Psoas muscle (tissue), 8 donors: ENCODE measurements around the gene KIDINS220. TPM values are rescaled to one million over a fixed set of nuclear protein-coding genes. Genes with fewer than 3 reads are reported as not detected.

Experiments used
- ATAC-seq, 4 donors: fragments of 200-7000 bp; cut with Tn5 transposase; one replicate each; pipeline ENCODE4 v1.9.1; 2020; ENCODE audit warnings: moderate library complexity in 3 of 4, mild to moderate bottlenecking in 2 of 4
- DNase-seq, 2 donors: peaks; one replicate each; pipeline ENCODE4 v3.0.0-alpha.2; 2020
- H3K27ac ChIP-seq: fragments of 200-600 bp; one replicate; pipeline ENCODE4 v1.8.0; 2022
- H3K27me3 ChIP-seq, 3 donors: fragments of 200-600 bp in 1 of 3; one replicate each; pipeline versions ENCODE4 v1.6.1 to v1.8.0; 2013 to 2022; ENCODE audit warnings: low read length in 2 of 3, mild to moderate bottlenecking in 2 of 3, moderate library complexity in 1 of 3; ENCODE audit not compliant: insufficient read depth in 3 of 3
- H3K36me3 ChIP-seq, 2 donors: fragments of 200-600 bp in 1 of 2; one replicate each; pipeline versions ENCODE4 v1.6.1 to v1.8.0; 2013 to 2022; ENCODE audit warnings: low read depth in 1 of 2, mild to moderate bottlenecking in 1 of 2, moderate library complexity in 1 of 2; ENCODE audit not compliant: insufficient read depth in 1 of 2
- H3K4me1 ChIP-seq: fragments of 200-600 bp; one replicate; pipeline ENCODE4 v1.8.0; 2022
- H3K4me3 ChIP-seq: fragments of 200-600 bp; one replicate; pipeline ENCODE4 v1.8.0; 2022; ENCODE audit warnings: mild to moderate bottlenecking
- H3K9me3 ChIP-seq: fragments of 200-600 bp; one replicate; pipeline ENCODE4 v1.8.0; 2022
- CTCF ChIP-seq: fragments of 200-600 bp; IDR thresholded peaks from one replicate; pipeline ENCODE4 v1.8.0; 2022; ENCODE audit warnings: antibody characterized with exemption
- whole genome bisulfite sequencing, 3 donors: extraction: QIAGEN DNeasy Blood & Tissue Kit; methylation state at CpG; one replicate each; pipeline versions ENCODE4 v1.1.6 to v1.1.7; 2013; 5-methylcytosine and 5-hydroxymethylcytosine counted together
- intact Hi-C, 2 donors: fragments of 100-400 bp; cut with DNase I; formaldehyde crosslinking; loops; one replicate each; pipeline versions ENCODE4 v1.11.0 to v1.14.2; 2022
- polyA plus RNA-seq, 3 donors: library from polyadenylated mRNA; stranded (reverse); fragments of 200-250 nt; gene quantifications; one replicate each; pipeline ENCODE4 v1.2.3, GENCODE V29; 2013
- total RNA-seq, 4 donors: library from RNA; stranded (reverse); fragmentation: NEBNext Ultra II Directional in 2 of 4; extraction: Animal tissue kit (Norgen Biotek cat#: 25700) in 2 of 4; gene quantifications; one replicate each; pipeline versions ENCODE4 v1.2.1 to v1.2.4, GENCODE V29; 2021 to 2023
- donor health status: healthy with polysubstance abuse.
- donor health status: DM: no; HTN: no; CAD: no; lungs with moderate emphysema.
- donor health status: Bipolar disorder and iron deficiency.
- donor health status: healthy.
- donor health status: DM: yes; HTN: yes; CAD: no.
- donor health status: DM: no; HTN: no; CAD: no.
- donor health status: DM: no; HTN: no; CAD: no.
- donor health status: DM: yes; HTN: yes; CAD: no.

Gene KIDINS220
- total and polyA plus RNA-seq, 7 donors, result 7.5 to 52.0 (median 40.4) TPM

GRCh38 chr2:8728305-8729015 lies 109.0 kb downstream of the KIDINS220 start:
- Histone ChIP-seq H3K36me3 (peaks cover 16 to 87% of the 10 kb centered on the region in 2 donors), H3K4me3 (no peak overlapping the region), H3K27me3 (no peaks in the 10 kb centered on the region), H3K4me1 (no peaks in the 10 kb centered on the region), H3K27ac (no peak overlapping the region), H3K9me3 (no peaks in the 10 kb centered on the region)
- intact Hi-C loops, result no loop called here
- TF ChIP-seq CTCF, result no peak
- DNase-seq (no peak), ATAC-seq (no peak)
- 95 to 97% (median 97%) methylated on average over 7 of the region's 7 CpGs for WGBS, 3 donors

GRCh38 chr2:8725838-8726237 lies 111.6 kb downstream of the KIDINS220 start:
- Histone ChIP-seq H3K9me3 (no peaks in the 10 kb centered on the region), H3K27ac (no peak overlapping the region), H3K36me3 (peaks cover under 1 to 75% of the 10 kb centered on the region in 2 donors), H3K4me1 (no peaks in the 10 kb centered on the region), H3K4me3 (no peak overlapping the region), H3K27me3 (no peaks in the 10 kb centered on the region)
- 91 to 95% (median 91%) methylated on average over 7 of the region's 7 CpGs for WGBS, 3 donors
- ATAC-seq (no peak), DNase-seq (no peak)
- TF ChIP-seq CTCF, result no peak
- intact Hi-C loops, result no loop called here

GRCh38 chr2:8722986-8723385 lies 114.4 kb downstream of the KIDINS220 start:
- no peak overlapping the region for H3K4me3 ChIP-seq
- H3K9me3 ChIP-seq, result no peaks in the 10 kb centered on the region
- intact Hi-C loops, result no loop called here
- DNase-seq (no peak), ATAC-seq (no peak)
- H3K4me1 ChIP-seq, result no peaks in the 10 kb centered on the region
- peaks cover 0 to 47% of the 10 kb centered on the region in 2 donors for H3K36me3 ChIP-seq
- no peaks in the 10 kb centered on the region for H3K27me3 ChIP-seq
- H3K27ac ChIP-seq, result no peak overlapping the region
- TF ChIP-seq CTCF, result no peak
- 90 to 93% (median 90%) methylated on average over 10 of the region's 10 CpGs for WGBS, 3 donors

GRCh38 chr2:8721410-8721809 lies 116.0 kb downstream of the KIDINS220 start:
- no peak overlapping the region for H3K4me3 ChIP-seq
- WGBS, 3 donors, result 90 to 98% (median 92%) methylated on average over 3 of the region's 3 CpGs
- intact Hi-C loops, result no loop called here

More at GRCh38 chr2:8721410-8721809, 116.0 kb downstream of the KIDINS220 start:
- Histone ChIP-seq H3K27me3 (no peaks in the 10 kb centered on the region), H3K36me3 (peaks cover 0 to 32% of the 10 kb centered on the region in 2 donors), H3K9me3 (no peaks in the 10 kb centered on the region), H3K27ac (no peak overlapping the region), H3K4me1 (no peaks in the 10 kb centered on the region)
- TF ChIP-seq CTCF, result no peak
- no peak for ATAC-seq
- DNase-seq, result no peak
